Parathyroid adenoma (tissue), 2 donors: ENCODE data around the gene P2RY12.

Experiments used
- H2AFZ ChIP-seq: fragments of 300-600 bp; sonication (generic); one replicate; pipeline ENCODE4 v1.7.0; 2017; ENCODE audit warnings: antibody characterized with exemption, mild to moderate bottlenecking
- H3K27ac ChIP-seq: fragments of 300-600 bp; sonication (generic); one replicate; pipeline ENCODE4 v1.7.0; 2017
- H3K27me3 ChIP-seq: fragments of 300-600 bp; sonication (generic); one replicate; pipeline ENCODE4 v1.7.0; 2017; ENCODE audit warnings: low read length; ENCODE audit not compliant: control insufficient read depth, insufficient read depth
- H3K36me3 ChIP-seq: fragments of 300-600 bp; sonication (generic); one replicate; pipeline ENCODE4 v1.7.0; 2017; ENCODE audit warnings: low read length; ENCODE audit not compliant: control insufficient read depth, insufficient read depth
- H3K4me1 ChIP-seq: fragments of 300-600 bp; sonication (generic); one replicate; pipeline ENCODE4 v1.7.0; 2017; ENCODE audit warnings: control low read depth
- H3K4me2 ChIP-seq: fragments of 300-600 bp; sonication (generic); one replicate; pipeline ENCODE4 v1.7.0; 2017; ENCODE audit warnings: low read length
- H3K4me3 ChIP-seq: fragments of 300-600 bp; sonication (generic); one replicate; pipeline ENCODE4 v1.7.0; 2017; ENCODE audit warnings: low read depth, low read length
- H3K79me2 ChIP-seq: fragments of 300-600 bp; sonication (generic); one replicate; pipeline ENCODE4 v1.7.0; 2017; ENCODE audit warnings: control low read depth
- H3K9ac ChIP-seq: fragments of 300-600 bp; sonication (generic); one replicate; pipeline ENCODE4 v1.7.0; 2017; ENCODE audit warnings: mild to moderate bottlenecking
- H3K9me3 ChIP-seq: fragments of 300-600 bp; sonication (generic); one replicate; pipeline ENCODE4 v1.7.0; 2017; ENCODE audit warnings: low read length; ENCODE audit not compliant: control insufficient read depth
- CTCF ChIP-seq: fragments of 300-600 bp; sonication (generic); IDR thresholded peaks from one replicate; pipeline ENCODE4 v1.7.0; 2017; ENCODE audit warnings: antibody characterized with exemption, mild to moderate bottlenecking
- donor health status: primary hyperparathyroidism.

The P2RY12 gene

DNA sequence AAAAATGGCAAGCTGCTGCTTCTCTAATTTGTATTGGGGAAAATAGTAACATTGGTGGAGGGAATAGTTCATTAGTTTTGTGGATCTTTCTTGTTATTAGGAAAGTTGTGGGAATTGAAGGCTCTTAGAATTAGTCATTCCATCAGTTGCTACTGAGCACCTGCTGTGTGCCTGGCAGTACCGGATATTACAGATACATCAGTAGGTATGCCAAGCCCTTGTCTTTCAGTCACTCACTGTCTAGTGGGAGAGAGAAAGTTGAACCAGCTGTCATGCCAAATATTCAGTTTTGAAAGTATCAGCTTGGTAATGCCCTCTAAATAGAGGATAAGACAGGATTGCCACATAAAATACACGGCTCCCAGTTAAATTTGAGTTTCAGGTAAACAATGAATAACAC lies 43.8 kb upstream of the P2RY12 start:
- TF ChIP-seq CTCF = no peak
- Histone ChIP-seq H3K9ac (no peak overlapping the region), H3K36me3 (no peaks in the 10 kb centered on the region), H3K4me2 (no peak overlapping the region), H3K79me2 (no peaks in the 10 kb centered on the region), H3K27ac (no peak overlapping the region), H3K9me3 (no peaks in the 10 kb centered on the region), H3K4me3 (no peak overlapping the region), H2AFZ (no peak overlapping the region), H3K27me3 (no peaks in the 10 kb centered on the region), H3K4me1 (no peaks in the 10 kb centered on the region)

DNA sequence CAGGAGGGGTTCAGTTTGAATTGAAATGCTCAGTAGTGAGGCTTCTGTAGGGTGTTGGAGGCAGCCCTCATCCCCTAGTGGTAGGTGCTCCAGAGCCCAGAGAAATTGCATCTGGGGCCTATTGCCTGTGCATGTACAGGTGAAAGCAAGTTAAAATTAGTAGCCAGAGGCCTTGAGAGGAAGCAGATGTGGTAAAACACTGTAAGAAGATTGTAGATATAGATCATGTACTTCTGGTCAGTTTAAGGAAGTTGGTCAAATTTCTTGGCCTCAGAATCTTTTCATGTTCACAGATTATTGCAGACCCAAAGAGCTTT lies 41.7 kb upstream of the P2RY12 start:
- Histone ChIP-seq H3K27me3 (no peaks in the 10 kb centered on the region), H3K4me3 (no peak overlapping the region), H3K27ac (no peak overlapping the region), H3K9ac (no peak overlapping the region), H3K9me3 (no peaks in the 10 kb centered on the region), H3K4me2 (no peak overlapping the region), H2AFZ (no peak overlapping the region), H3K36me3 (no peaks in the 10 kb centered on the region), H3K79me2 (no peaks in the 10 kb centered on the region), H3K4me1 (no peaks in the 10 kb centered on the region)
- no peak for TF ChIP-seq CTCF

DNA sequence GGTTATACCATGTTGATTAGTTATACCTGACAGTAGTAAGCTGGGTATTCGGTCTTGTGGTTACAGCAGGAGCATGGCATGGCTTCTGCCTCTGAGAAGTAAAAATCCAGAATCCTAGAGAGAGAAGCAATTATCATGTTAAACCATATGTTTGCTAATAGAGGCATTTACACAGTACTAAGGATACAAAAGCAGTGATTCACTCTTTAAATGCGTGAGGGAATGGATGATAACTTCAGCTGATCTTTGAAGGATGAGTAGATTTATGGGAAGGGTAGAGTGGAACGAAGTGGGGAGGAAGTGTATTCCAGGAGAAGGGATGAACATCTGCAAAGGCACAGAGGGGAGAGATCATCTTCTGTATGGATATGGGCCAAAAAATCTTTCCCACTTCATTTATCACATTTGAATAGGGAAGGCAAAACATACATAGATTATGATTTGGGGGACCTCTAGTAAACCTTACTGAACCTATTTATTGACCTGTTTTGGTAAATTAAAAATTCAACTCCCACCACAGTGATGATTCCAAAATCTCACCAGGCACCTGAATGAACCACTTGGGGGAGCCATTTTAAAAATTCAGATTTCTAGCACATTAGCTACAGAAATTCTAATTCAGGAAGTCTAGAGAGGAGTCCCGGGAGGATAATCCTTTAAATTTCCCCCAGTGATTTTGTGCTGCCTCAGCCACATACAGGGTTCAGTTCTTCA lies 41.2 kb upstream of the P2RY12 start:
- no peaks in the 10 kb centered on the region for H3K27me3 ChIP-seq
- TF ChIP-seq CTCF = no peak
- H3K4me3 ChIP-seq = no peak overlapping the region
- H3K9me3 ChIP-seq = no peaks in the 10 kb centered on the region
- H3K27ac ChIP-seq = no peak overlapping the region
- no peak overlapping the region for H3K9ac ChIP-seq
- H3K4me1 ChIP-seq = no peaks in the 10 kb centered on the region
- H3K36me3 ChIP-seq = no peaks in the 10 kb centered on the region
- no peak overlapping the region for H3K4me2 ChIP-seq
- H2AFZ ChIP-seq = no peak overlapping the region
- no peaks in the 10 kb centered on the region for H3K79me2 ChIP-seq

DNA sequence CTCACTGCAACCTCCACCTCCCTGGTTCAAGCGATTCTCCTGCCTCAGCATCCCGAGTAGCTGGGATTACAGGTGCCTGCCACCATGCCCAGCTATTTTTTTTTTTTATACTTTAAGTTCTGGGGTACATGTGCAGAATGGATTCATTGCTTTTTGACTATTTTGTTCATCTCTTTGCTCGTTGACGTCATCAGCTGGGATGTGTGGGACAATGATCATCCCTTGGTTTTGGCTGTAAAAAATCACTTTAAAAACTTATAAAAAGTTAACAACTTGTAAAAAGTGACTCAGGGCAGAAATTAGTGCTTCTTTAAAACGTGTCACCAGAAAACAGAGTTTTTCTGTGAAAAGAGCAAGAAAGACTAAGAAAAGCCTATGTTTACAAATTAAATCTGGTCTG lies 38.5 kb upstream of the P2RY12 start:
- no peak overlapping the region for H3K27ac ChIP-seq
- H3K4me3 ChIP-seq = no peak overlapping the region
- no peak overlapping the region for H2AFZ ChIP-seq
- H3K27me3 ChIP-seq = no peaks in the 10 kb centered on the region
- no peaks in the 10 kb centered on the region for H3K79me2 ChIP-seq
- TF ChIP-seq CTCF = no peak
- no peaks in the 10 kb centered on the region for H3K4me1 ChIP-seq
- no peaks in the 10 kb centered on the region for H3K36me3 ChIP-seq
- no peak overlapping the region for H3K9ac ChIP-seq
- H3K4me2 ChIP-seq = no peak overlapping the region
- no peaks in the 10 kb centered on the region for H3K9me3 ChIP-seq

GRCh38 chr3:151421938-151422337 lies 37.4 kb upstream of the P2RY12 start:
- Histone ChIP-seq H3K36me3 (no peaks in the 10 kb centered on the region), H3K4me1 (no peaks in the 10 kb centered on the region), H3K4me2 (no peak overlapping the region), H2AFZ (no peak overlapping the region), H3K27ac (no peak overlapping the region), H3K27me3 (no peaks in the 10 kb centered on the region), H3K9ac (no peak overlapping the region), H3K79me2 (no peaks in the 10 kb centered on the region), H3K4me3 (no peak overlapping the region), H3K9me3 (no peaks in the 10 kb centered on the region)
- no peak for TF ChIP-seq CTCF
